ENCODE data around the gene PRSS50.

PRSS50 gene

GRCh38 chr3:46699676-46700523, 17.8 kb downstream of the PRSS50 start:
- Histone ChIP-seq H3K4me1 (ENCODE audit: control insufficient read depth, insufficient read depth, low read length) (peaks cover 21% of the 10 kb centered on the region), H3K9me3 (ENCODE audit: control insufficient read depth, insufficient read depth, low read depth, low read length) (no peaks in the 10 kb centered on the region), H3K27me3 (ENCODE audit: control insufficient read depth, insufficient read depth, low read length) (peaks cover 38% of the 10 kb centered on the region), H3K36me3 (ENCODE audit: control insufficient read depth, insufficient read depth, low read length) (no peaks in the 10 kb centered on the region), H3K4me3 (ENCODE audit: low read depth, low read length) (no peak overlapping the region), H3K27ac (ENCODE audit: low read depth, low read length) (no peak overlapping the region), H3K9ac (ENCODE audit: low read length) (no peak overlapping the region)

- H3K4me3 ChIP-seq (ENCODE audit: low read depth, low read length): no peak overlapping the region
- H3K27me3 ChIP-seq (ENCODE audit: control insufficient read depth, insufficient read depth, low read length): peaks cover 33% of the 10 kb centered on the region
- no peaks in the 10 kb centered on the region for H3K36me3 ChIP-seq (ENCODE audit: control insufficient read depth, insufficient read depth, low read length)
- H3K9ac ChIP-seq (ENCODE audit: low read length): no peak overlapping the region
- no peaks in the 10 kb centered on the region for H3K9me3 ChIP-seq (ENCODE audit: control insufficient read depth, insufficient read depth, low read depth, low read length)
- peaks cover 31% of the 10 kb centered on the region for H3K4me1 ChIP-seq (ENCODE audit: control insufficient read depth, insufficient read depth, low read length)
- no peak overlapping the region for H3K27ac ChIP-seq (ENCODE audit: low read depth, low read length)
Measured at GRCh38 chr3:46695962-46696894, 21.4 kb downstream of the PRSS50 start.

GRCh38 chr3:46695177-46695961, 22.3 kb downstream of the PRSS50 start:
- no peaks in the 10 kb centered on the region for H3K9me3 ChIP-seq (ENCODE audit: control insufficient read depth, insufficient read depth, low read depth, low read length)
- no peak overlapping the region for H3K27ac ChIP-seq (ENCODE audit: low read depth, low read length)
- H3K27me3 ChIP-seq (ENCODE audit: control insufficient read depth, insufficient read depth, low read length): peaks cover 28% of the 10 kb centered on the region
- H3K36me3 ChIP-seq (ENCODE audit: control insufficient read depth, insufficient read depth, low read length): no peaks in the 10 kb centered on the region
- H3K9ac ChIP-seq (ENCODE audit: low read length): no peak overlapping the region
- H3K4me3 ChIP-seq (ENCODE audit: low read depth, low read length): no peak overlapping the region
- H3K4me1 ChIP-seq (ENCODE audit: control insufficient read depth, insufficient read depth, low read length): peaks cover 31% of the 10 kb centered on the region

- H3K36me3 ChIP-seq (ENCODE audit: control insufficient read depth, insufficient read depth, low read length): no peaks in the 10 kb centered on the region
- no peak overlapping the region for H3K27ac ChIP-seq (ENCODE audit: low read depth, low read length)
- H3K9me3 ChIP-seq (ENCODE audit: control insufficient read depth, insufficient read depth, low read depth, low read length): no peaks in the 10 kb centered on the region
- H3K4me1 ChIP-seq (ENCODE audit: control insufficient read depth, insufficient read depth, low read length): peaks cover 31% of the 10 kb centered on the region
- H3K9ac ChIP-seq (ENCODE audit: low read length): peak overlapping the region; percentile 45
- H3K27me3 ChIP-seq (ENCODE audit: control insufficient read depth, insufficient read depth, low read length): peaks cover 20% of the 10 kb centered on the region
- no peak overlapping the region for H3K4me3 ChIP-seq (ENCODE audit: low read depth, low read length)
Measured at GRCh38 chr3:46694520-46694919, 23.1 kb downstream of the PRSS50 start.

- Histone ChIP-seq H3K9ac (ENCODE audit: low read length) (peak overlapping the region; percentile 45), H3K4me3 (ENCODE audit: low read depth, low read length) (peak overlapping the region; percentile 49), H3K4me1 (ENCODE audit: control insufficient read depth, insufficient read depth, low read length) (peaks cover 31% of the 10 kb centered on the region), H3K27me3 (ENCODE audit: control insufficient read depth, insufficient read depth, low read length) (peaks cover 20% of the 10 kb centered on the region), H3K36me3 (ENCODE audit: control insufficient read depth, insufficient read depth, low read length) (no peaks in the 10 kb centered on the region), H3K9me3 (ENCODE audit: control insufficient read depth, insufficient read depth, low read depth, low read length) (no peaks in the 10 kb centered on the region), H3K27ac (ENCODE audit: low read depth, low read length) (no peak overlapping the region)
Measured at GRCh38 chr3:46693892-46694226, 23.8 kb downstream of the PRSS50 start.

DNA sequence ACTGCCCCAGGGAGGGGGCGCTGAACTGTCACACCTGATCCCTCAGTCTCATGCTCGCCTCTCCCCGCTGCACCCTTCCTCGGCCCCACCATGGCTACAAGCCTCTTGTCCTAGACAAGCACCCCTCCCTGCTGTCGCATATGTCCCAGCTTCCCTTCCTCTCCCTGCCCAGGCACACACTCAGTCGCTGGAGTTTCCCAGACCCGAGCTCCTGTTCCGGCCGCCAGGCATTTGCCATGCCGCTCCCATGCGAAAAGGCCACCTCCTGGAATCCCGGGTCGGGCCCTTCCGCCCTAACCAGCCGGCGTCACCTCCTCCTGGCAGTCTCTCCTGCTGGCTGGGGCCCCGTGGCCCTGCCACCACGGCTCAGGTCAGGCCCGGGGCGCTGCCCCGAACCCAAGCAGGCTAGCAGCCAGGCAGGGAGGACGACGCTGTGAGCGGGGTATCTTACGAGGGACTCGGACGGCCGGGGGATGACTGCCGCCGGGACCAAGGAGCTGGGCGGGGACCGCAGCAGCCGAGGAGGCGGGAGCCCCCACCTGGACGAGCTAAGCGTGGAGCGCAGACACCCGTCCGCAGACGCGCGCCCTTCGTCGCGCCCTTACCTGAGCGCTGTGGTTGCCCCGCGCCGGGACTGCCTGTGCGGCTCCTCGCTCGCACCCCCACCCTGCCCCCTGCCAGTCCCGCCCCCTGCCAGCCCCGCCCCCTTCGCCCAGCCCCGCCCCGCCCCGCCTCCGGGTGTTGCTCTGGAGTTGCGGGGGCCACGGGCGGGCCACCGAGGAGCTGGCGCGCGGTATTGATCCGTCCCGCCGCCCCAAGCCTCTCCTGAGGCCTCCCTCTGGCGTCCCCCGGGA, 24.4 kb downstream of the PRSS50 start, which contains the start of gene ALS2CL:
Gene ALS2CL, minus strand, starts transcription at position 642 of the 854 bp plus-strand sequence. CDS start 4,239 bp downstream, outside the sequence.
- Histone ChIP-seq H3K4me3 (ENCODE audit: low read depth, low read length) (peak within 1 kb of the TSS; percentile 82), H3K27ac (ENCODE audit: low read depth, low read length) (no peak within 1 kb of the TSS), H3K4me1 (ENCODE audit: control insufficient read depth, insufficient read depth, low read length) (peaks cover 31% of the 10 kb centered on the region), H3K9me3 (ENCODE audit: control insufficient read depth, insufficient read depth, low read depth, low read length) (no peaks in the 10 kb centered on the region), H3K36me3 (ENCODE audit: control insufficient read depth, insufficient read depth, low read length) (no peaks in the 10 kb centered on the region), H3K9ac (ENCODE audit: low read length) (peak within 1 kb of the TSS; percentile 45), H3K27me3 (ENCODE audit: control insufficient read depth, insufficient read depth, low read length) (peaks cover 20% of the 10 kb centered on the region)

DNA sequence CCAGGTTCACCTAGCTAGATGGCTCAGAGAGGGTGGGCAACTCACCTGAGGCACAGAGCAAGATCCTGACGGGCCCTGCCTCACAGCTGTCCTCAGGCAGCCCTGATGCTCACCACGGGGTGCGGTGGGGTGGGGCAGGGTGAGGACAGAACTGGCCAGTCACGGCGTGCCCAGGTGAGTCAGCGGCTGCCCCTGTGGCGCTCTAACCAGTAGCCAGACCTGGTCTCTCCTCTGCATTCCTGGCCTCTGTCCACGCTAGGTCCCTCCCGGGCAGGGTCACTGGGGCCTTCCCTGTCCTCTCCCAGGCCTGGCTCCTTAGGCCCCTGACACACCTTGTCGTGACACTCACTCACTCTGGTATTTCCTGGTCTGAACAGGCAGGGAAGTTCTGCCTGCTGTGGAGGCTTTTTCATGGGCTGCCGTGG, 25.1 kb downstream of the PRSS50 start:
- H3K9me3 ChIP-seq (ENCODE audit: control insufficient read depth, insufficient read depth, low read depth, low read length): no peaks in the 10 kb centered on the region
- peak overlapping the region; percentile 21 for H3K9ac ChIP-seq (ENCODE audit: low read length)
- H3K4me3 ChIP-seq (ENCODE audit: low read depth, low read length): peak overlapping the region; percentile 82
- H3K36me3 ChIP-seq (ENCODE audit: control insufficient read depth, insufficient read depth, low read length): no peaks in the 10 kb centered on the region
- peaks cover 20% of the 10 kb centered on the region for H3K27me3 ChIP-seq (ENCODE audit: control insufficient read depth, insufficient read depth, low read length)
- no peak overlapping the region for H3K27ac ChIP-seq (ENCODE audit: low read depth, low read length)
- H3K4me1 ChIP-seq (ENCODE audit: control insufficient read depth, insufficient read depth, low read length): peaks cover 31% of the 10 kb centered on the region

GRCh38 chr3:46690798-46691197, 26.9 kb downstream of the PRSS50 start:
- Histone ChIP-seq H3K4me1 (ENCODE audit: control insufficient read depth, insufficient read depth, low read length) (peaks cover 28% of the 10 kb centered on the region), H3K9ac (ENCODE audit: low read length) (no peak overlapping the region), H3K27ac (ENCODE audit: low read depth, low read length) (no peak overlapping the region)

GRCh38 chr3:46685446-46685845, 32.2 kb downstream of the PRSS50 start:
- H3K4me3 ChIP-seq (ENCODE audit: low read depth, low read length): no peak overlapping the region
- H3K36me3 ChIP-seq (ENCODE audit: control insufficient read depth, insufficient read depth, low read length): no peaks in the 10 kb centered on the region
- H3K27me3 ChIP-seq (ENCODE audit: control insufficient read depth, insufficient read depth, low read length): no peaks in the 10 kb centered on the region
- no peak overlapping the region for H3K9ac ChIP-seq (ENCODE audit: low read length)
- H3K9me3 ChIP-seq (ENCODE audit: control insufficient read depth, insufficient read depth, low read depth, low read length): no peaks in the 10 kb centered on the region
- no peaks in the 10 kb centered on the region for H3K4me1 ChIP-seq (ENCODE audit: control insufficient read depth, insufficient read depth, low read length)
- H3K27ac ChIP-seq (ENCODE audit: low read depth, low read length): no peak overlapping the region

More at GRCh38 chr3:46690798-46691197, 26.9 kb downstream of the PRSS50 start:
- Histone ChIP-seq H3K27me3 (ENCODE audit: control insufficient read depth, insufficient read depth, low read length) (peaks cover 20% of the 10 kb centered on the region), H3K9me3 (ENCODE audit: control insufficient read depth, insufficient read depth, low read depth, low read length) (no peaks in the 10 kb centered on the region), H3K36me3 (ENCODE audit: control insufficient read depth, insufficient read depth, low read length) (no peaks in the 10 kb centered on the region), H3K4me3 (ENCODE audit: low read depth, low read length) (no peak overlapping the region)

GRCh38 chr3:46684891-46685290, 32.8 kb downstream of the PRSS50 start:
- Histone ChIP-seq H3K9me3 (ENCODE audit: control insufficient read depth, insufficient read depth, low read depth, low read length) (no peaks in the 10 kb centered on the region), H3K27me3 (ENCODE audit: control insufficient read depth, insufficient read depth, low read length) (no peaks in the 10 kb centered on the region), H3K4me1 (ENCODE audit: control insufficient read depth, insufficient read depth, low read length) (no peaks in the 10 kb centered on the region), H3K4me3 (ENCODE audit: low read depth, low read length) (no peak overlapping the region), H3K27ac (ENCODE audit: low read depth, low read length) (no peak overlapping the region), H3K36me3 (ENCODE audit: control insufficient read depth, insufficient read depth, low read length) (no peaks in the 10 kb centered on the region), H3K9ac (ENCODE audit: low read length) (no peak overlapping the region)
